Central memory CD8-positive, alpha-beta T cell (primary cell): ENCODE measurements around the gene TLR6.
A peak's percentile ranks its signal among the peaks of the same experiment; 100 is the strongest.

Experiments used
- ATAC-seq: fragments of 150-1000 bp; cut with Tn5 transposase; replicated peaks from 2 replicates; pipeline ENCODE4 v1.10.0; 2022; ENCODE audit warnings: mild to moderate bottlenecking, moderate FRiP score, moderate number of reproducible peaks; ENCODE audit not compliant: poor library complexity, severe bottlenecking; ENCODE audit errors: extremely low read depth
- DNase-seq, 2 donors: peaks; one replicate each; pipeline ENCODE4 v3.0.0; 2021; ENCODE audit warnings: low spot score in 2 of 2
- H3K27ac Mint-ChIP-seq: one replicate; pipeline ENCODE4 v1.8.0; 2022; ENCODE audit warnings: low read depth, mild to moderate bottlenecking, moderate library complexity, mixed read lengths
- H3K27me3 Mint-ChIP-seq: one replicate; pipeline ENCODE4 v1.8.0; 2022; ENCODE audit warnings: mixed read lengths
- H3K36me3 Mint-ChIP-seq: one replicate; pipeline ENCODE4 v1.8.0; 2022; ENCODE audit warnings: mild to moderate bottlenecking, moderate library complexity, mixed read lengths; ENCODE audit not compliant: insufficient read depth
- H3K4me1 Mint-ChIP-seq: one replicate; pipeline ENCODE4 v1.8.0; 2022; ENCODE audit warnings: mixed read lengths
- H3K4me3 Mint-ChIP-seq: one replicate; pipeline ENCODE4 v1.8.0; 2022; ENCODE audit warnings: mild to moderate bottlenecking, moderate library complexity, mixed read lengths
- H3K9me3 Mint-ChIP-seq: one replicate; pipeline ENCODE4 v1.8.0; 2022; ENCODE audit warnings: mixed read lengths

The TLR6 gene

DNA sequence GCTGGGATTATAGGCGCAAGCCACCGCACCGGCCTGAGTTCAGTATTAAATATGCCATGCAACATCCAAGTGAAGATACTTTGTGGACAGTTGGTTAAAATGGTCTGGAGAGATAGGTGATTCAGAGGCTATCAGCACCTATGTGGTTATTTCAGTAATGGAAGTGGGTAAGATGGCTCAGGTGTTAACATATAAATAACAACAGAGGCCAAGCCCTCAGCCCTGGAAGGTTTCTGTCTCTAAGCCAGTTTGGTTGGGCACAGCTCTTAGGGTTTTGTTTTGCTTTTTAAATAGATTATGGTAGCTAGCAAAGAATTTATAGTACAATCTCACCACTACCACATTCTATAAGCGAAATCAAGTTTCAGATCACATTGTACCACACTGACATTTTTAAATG is 27.6 kb upstream of the TLR6 start:
- DNase-seq: no peak
- H3K27me3 Mint-ChIP-seq: no peaks in the 10 kb centered on the region
- no peak overlapping the region for H3K4me3 Mint-ChIP-seq
- no peaks in the 10 kb centered on the region for H3K4me1 Mint-ChIP-seq
- H3K36me3 Mint-ChIP-seq: no peaks in the 10 kb centered on the region
- ATAC-seq: no peak
- H3K9me3 Mint-ChIP-seq: no peaks in the 10 kb centered on the region
- no peak overlapping the region for H3K27ac Mint-ChIP-seq

DNA sequence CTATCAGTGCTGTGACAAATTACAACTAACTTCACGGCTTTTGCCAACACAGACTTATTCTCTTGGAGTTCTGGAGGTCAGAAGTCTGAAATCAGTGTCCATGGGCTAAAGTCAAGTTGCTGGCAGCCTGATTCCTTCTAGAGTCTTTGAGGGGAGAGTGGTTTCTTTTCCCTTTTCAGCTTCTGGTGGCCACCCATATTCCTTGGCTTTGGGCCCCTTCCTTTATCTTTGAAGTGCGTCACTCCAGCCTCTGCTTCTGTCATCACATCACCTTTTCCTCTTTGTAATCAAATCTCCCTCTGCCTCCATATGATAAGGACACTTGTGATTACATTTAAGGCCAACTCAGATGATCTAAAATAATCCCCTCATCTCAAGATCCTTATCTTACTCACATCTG is 20.0 kb upstream of the TLR6 start:
- H3K36me3 Mint-ChIP-seq: no peaks in the 10 kb centered on the region
- no peaks in the 10 kb centered on the region for H3K9me3 Mint-ChIP-seq
- no peak overlapping the region for H3K4me3 Mint-ChIP-seq
- H3K4me1 Mint-ChIP-seq: no peaks in the 10 kb centered on the region
- DNase-seq (no peak), ATAC-seq (no peak)
- peaks cover 58% of the 10 kb centered on the region for H3K27me3 Mint-ChIP-seq
- H3K27ac Mint-ChIP-seq: no peak overlapping the region

DNA sequence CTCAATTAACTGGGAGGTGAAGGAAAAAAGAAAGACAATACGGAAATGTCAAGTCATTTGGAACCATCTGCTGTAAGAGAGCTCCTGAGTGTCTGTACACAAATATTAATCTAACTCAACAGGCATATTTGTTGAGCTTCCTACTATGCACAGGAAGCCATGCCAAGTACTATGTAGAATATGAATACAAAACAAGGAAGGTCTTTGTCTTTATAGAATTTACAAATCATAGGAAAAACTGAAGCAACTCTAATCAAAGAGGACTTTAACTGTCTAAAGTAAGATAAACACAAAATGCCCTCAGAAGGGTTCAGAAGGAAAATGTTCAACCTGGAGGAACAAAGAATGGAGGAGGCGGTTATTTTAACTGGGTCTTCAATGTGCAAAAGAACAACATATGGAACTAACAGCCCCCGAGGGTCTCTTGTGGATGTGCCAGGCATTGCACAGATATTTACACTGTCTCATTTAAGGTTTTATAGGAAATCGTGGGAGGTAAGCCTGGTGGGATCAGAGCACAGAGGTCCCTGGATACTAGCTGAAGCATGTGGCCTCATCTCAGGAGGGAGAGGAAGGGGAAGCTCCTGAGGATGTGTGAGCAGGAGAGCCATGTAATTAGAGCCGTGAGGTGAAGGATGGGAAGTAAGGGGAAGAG is 16.8 kb upstream of the TLR6 start:
- no peak overlapping the region for H3K27ac Mint-ChIP-seq
- H3K4me1 Mint-ChIP-seq: no peaks in the 10 kb centered on the region
- H3K27me3 Mint-ChIP-seq: peaks cover 79% of the 10 kb centered on the region
- no peak for DNase-seq
- no peaks in the 10 kb centered on the region for H3K36me3 Mint-ChIP-seq
- no peak overlapping the region for H3K4me3 Mint-ChIP-seq
- ATAC-seq: no peak
- H3K9me3 Mint-ChIP-seq: no peaks in the 10 kb centered on the region

DNA sequence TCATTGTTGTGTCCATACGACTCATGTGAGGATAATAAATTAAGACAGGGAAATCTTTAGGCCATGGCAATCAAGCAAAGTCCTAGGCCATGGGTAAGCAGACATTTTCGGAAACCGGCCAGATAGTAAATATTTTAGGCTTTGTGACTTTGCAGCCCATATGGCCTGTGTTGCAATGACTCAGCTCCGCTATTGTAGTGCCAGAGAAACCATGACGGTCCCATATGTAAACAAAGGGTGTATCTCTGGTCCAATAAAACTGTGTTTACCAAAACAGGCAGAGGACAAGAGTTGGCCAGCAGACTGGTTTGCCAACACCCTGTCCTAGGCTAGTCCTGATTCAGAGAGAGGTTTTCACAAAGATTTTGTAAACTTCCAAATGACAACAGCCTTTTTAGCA is 16.0 kb upstream of the TLR6 start:
- H3K4me1 Mint-ChIP-seq: no peaks in the 10 kb centered on the region
- H3K4me3 Mint-ChIP-seq: no peak overlapping the region
- no peaks in the 10 kb centered on the region for H3K36me3 Mint-ChIP-seq
- no peaks in the 10 kb centered on the region for H3K9me3 Mint-ChIP-seq
- no peak for ATAC-seq
- no peak overlapping the region for H3K27ac Mint-ChIP-seq
- peaks cover 75% of the 10 kb centered on the region for H3K27me3 Mint-ChIP-seq
- no peak for DNase-seq

GRCh38 chr4:38871593-38871992 is 15.0 kb upstream of the TLR6 start:
- Mint-ChIP-seq H3K36me3 (no peaks in the 10 kb centered on the region), H3K27ac (no peak overlapping the region), H3K4me1 (no peaks in the 10 kb centered on the region), H3K4me3 (no peak overlapping the region), H3K9me3 (no peaks in the 10 kb centered on the region), H3K27me3 (peaks cover 65% of the 10 kb centered on the region)
- no peak for ATAC-seq
- no peak for DNase-seq

DNA sequence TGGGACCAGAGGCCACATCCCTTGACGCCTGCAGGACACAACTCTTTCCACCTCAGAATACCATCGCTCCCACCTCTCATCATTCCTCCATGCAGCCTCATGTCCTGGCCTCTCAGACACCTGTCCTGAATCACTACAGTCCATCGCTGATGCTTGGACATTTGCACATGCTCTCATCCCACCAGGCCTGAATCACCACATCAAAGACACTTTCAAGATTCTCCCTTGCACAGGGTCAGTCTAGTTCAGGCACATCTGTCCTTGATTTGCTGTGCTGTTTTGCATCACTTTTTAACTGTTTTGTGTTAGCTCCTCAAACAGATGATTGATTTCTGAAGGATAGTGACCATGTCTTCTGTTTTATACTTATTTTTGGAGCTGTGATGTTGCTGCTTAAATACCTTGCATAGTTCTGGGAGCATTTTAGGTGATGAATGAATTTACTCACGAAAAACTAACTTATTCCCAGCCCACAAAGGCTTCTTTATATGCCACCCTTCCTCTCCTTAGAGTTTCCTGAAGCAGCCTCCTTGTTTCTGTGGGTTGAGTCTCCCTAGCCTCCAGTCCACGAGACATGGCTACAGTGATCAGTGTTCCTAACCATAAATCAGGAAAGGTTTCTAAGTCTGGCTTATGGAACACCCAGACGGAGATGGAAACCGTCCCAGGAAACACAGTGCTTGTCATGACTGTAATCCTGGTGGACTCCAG is 13.6 kb upstream of the TLR6 start:
- H3K27me3 Mint-ChIP-seq: peaks cover 59% of the 10 kb centered on the region
- no peak for ATAC-seq
- H3K27ac Mint-ChIP-seq: no peak overlapping the region

GRCh38 chr4:38869511-38869910 is 12.9 kb upstream of the TLR6 start:
- peaks cover 59% of the 10 kb centered on the region for H3K27me3 Mint-ChIP-seq
- no peak overlapping the region for H3K27ac Mint-ChIP-seq
- H3K4me1 Mint-ChIP-seq: no peaks in the 10 kb centered on the region
- H3K36me3 Mint-ChIP-seq: no peaks in the 10 kb centered on the region
- ATAC-seq (no peak), DNase-seq (no peak)
- H3K4me3 Mint-ChIP-seq: no peak overlapping the region
- H3K9me3 Mint-ChIP-seq: no peaks in the 10 kb centered on the region

More for the DNA sequence above, 13.6 kb upstream of the TLR6 start:
- H3K9me3 Mint-ChIP-seq: no peaks in the 10 kb centered on the region
- no peaks in the 10 kb centered on the region for H3K36me3 Mint-ChIP-seq
- DNase-seq: no peak
- no peaks in the 10 kb centered on the region for H3K4me1 Mint-ChIP-seq
- H3K4me3 Mint-ChIP-seq: no peak overlapping the region

DNA sequence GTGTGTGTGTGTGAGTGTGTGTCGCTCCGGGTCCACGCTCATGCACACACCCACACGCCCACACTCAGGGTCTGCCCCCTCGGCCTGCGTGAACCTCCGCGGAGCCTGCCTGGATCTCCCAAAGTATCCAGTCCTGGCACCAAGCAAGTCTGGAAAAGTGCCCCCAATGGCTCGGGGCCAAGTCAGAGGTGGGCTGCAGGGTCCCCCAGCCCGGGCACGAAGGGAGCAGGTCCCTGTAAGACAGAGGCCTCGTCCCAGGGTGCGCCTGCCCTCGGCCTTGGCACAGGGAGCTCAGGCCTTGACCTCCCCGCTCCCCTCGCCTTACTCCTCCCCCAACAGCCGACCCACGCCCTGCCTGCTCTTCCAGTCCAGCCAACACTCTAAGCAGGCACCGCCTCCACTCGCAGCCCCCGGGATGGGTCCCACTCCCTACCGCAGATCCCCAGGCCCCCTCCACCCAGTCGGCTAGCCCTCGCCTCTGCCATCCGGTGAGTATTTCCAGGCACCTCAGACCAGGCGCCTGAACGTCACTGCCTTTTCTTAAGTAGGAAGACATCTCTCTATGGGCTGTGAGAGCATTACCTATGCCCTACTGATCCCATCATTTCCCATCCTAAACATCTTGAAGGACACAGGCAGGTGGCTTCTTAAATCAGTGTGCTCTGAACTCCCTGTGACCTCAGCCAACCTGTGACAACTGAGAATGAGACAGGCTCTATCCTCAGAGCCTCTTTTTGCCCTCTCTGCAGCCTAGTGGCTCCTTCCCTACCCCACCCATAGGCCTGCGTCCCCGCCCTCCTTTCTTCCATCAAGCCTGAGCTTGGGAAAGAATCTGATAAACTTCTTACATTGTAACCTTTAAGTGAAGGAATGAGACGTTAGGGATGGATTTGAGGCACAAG is 11.7 kb upstream of the TLR6 start:
- no peak for ATAC-seq
- Mint-ChIP-seq H3K27ac (no peak overlapping the region), H3K27me3 (peaks cover 59% of the 10 kb centered on the region), H3K4me1 (no peaks in the 10 kb centered on the region), H3K4me3 (peak overlapping the region; percentile 61), H3K9me3 (no peaks in the 10 kb centered on the region), H3K36me3 (no peaks in the 10 kb centered on the region)
- no peak for DNase-seq

DNA sequence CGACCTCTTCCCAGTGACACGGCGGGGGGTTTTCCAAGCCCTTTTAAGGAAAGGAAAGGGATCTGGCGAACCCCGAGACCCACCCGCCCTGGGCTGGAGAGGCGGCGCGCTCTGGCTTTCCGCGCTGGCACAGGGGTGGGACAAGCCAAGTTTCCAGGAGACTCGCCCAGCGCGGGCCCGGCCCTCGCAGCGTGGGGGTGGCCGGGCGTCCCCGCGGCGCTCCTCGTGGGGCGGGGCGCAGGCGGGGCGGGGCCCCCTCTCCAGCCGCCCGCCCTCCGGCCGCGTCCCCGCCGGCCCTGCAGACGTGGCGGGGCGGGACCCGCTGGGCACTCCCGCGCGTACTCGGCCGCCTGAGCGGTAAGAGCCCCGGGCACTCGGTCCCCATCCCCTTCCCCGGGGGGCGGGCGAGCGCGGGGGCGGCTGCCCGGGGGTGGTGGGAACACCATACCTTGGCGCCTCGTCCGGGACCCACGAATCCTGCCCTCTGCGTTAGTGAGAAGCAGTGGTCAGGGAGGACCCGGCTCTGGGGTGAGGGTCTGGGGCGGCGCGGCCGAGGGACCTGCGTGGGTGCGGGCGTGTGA is 11.0 kb upstream of the TLR6 start, which contains the start of gene FAM114A1:
TSS of gene FAM114A1 (plus strand) at position 329 of the 581 bp plus-strand sequence. CDS start 10,273 bp downstream, outside the sequence.
- H3K4me3 Mint-ChIP-seq: peak within 1 kb of the TSS; percentile 61
- DNase-seq (no peak), ATAC-seq (no peak)
- H3K27ac Mint-ChIP-seq: no peak within 1 kb of the TSS
- no peaks in the 10 kb centered on the region for H3K9me3 Mint-ChIP-seq
- no peaks in the 10 kb centered on the region for H3K36me3 Mint-ChIP-seq
- no peaks in the 10 kb centered on the region for H3K4me1 Mint-ChIP-seq
- H3K27me3 Mint-ChIP-seq: peaks cover 59% of the 10 kb centered on the region

- DNase-seq (no peak), ATAC-seq (no peak)
- Mint-ChIP-seq H3K27me3 (peaks cover 63% of the 10 kb centered on the region), H3K4me3 (peak overlapping the region; percentile 13), H3K4me1 (no peaks in the 10 kb centered on the region), H3K27ac (no peak overlapping the region), H3K9me3 (no peaks in the 10 kb centered on the region), H3K36me3 (no peaks in the 10 kb centered on the region)
Observed at GRCh38 chr4:38866973-38867477, 10.4 kb upstream of the TLR6 start.

DNA sequence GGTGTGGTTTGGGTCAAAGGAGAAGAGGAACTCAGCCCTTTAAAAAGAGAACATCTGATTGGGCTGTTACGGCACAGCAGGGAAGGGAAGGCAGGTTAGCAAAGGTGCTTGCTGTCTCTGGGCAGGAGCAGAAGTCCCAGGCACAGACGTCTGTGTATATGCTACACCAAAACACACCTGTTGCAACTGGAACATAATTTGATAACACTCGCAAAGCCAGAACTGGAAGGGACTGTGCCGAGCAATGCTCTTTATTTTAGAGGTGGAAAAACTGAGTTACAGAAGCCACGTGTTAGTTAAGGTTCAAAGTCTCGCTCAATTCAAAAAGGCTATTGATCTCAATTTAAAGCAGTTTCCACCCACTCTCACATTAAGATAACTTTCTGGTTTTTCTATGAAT is 8.8 kb upstream of the TLR6 start:
- Mint-ChIP-seq H3K4me3 (no peak overlapping the region), H3K27ac (no peak overlapping the region), H3K27me3 (peaks cover 74% of the 10 kb centered on the region), H3K36me3 (no peaks in the 10 kb centered on the region), H3K4me1 (no peaks in the 10 kb centered on the region), H3K9me3 (no peaks in the 10 kb centered on the region)
- DNase-seq: no peak
- ATAC-seq: no peak

GRCh38 chr4:38861791-38862190 is 5.2 kb upstream of the TLR6 start:
- Mint-ChIP-seq H3K36me3 (peaks cover 5% of the 10 kb centered on the region), H3K4me1 (no peaks in the 10 kb centered on the region), H3K27ac (no peak overlapping the region), H3K27me3 (peaks cover 49% of the 10 kb centered on the region), H3K4me3 (no peak overlapping the region), H3K9me3 (no peaks in the 10 kb centered on the region)
- DNase-seq: no peak
- ATAC-seq: no peak
